Neural cell (in vitro differentiated cells): ENCODE results near the gene PRND. TPM values are rescaled to one million over a fixed set of nuclear protein-coding genes. Genes with fewer than 3 reads are reported as not detected.

Source experiments
- H2AFZ ChIP-seq: fragments of 200-600, 300-800 bp; sonication (generic), shearing (Covaris generic); 2 replicates; pipeline ENCODE4 v1.6.0; 2014; ENCODE audit warnings: low read depth, mild to moderate bottlenecking, antibody characterized with exemption, low read length, moderate library complexity
- H3F3A ChIP-seq: fragments of 200-600 bp; shearing (Covaris generic); 2 replicates; pipeline ENCODE4 v1.6.1; 2016; ENCODE audit warnings: mild to moderate bottlenecking, moderate library complexity, mixed read lengths, antibody characterized with exemption, low read length; ENCODE audit not compliant: insufficient read depth, poor library complexity, severe bottlenecking
- H3K27ac ChIP-seq: fragments of 200-600, 300-800 bp; sonication (generic), shearing (Covaris generic); 2 replicates; pipeline ENCODE4 v1.5.1; 2014; ENCODE audit warnings: mild to moderate bottlenecking, low read length, moderate library complexity
- H3K27me3 ChIP-seq: fragments of 300-800, 200-600 bp; sonication (generic), shearing (Covaris generic); 2 replicates; pipeline ENCODE4 v1.6.0; 2014; ENCODE audit warnings: mild to moderate bottlenecking, low read depth, low read length, moderate library complexity; ENCODE audit not compliant: insufficient read depth
- H3K36me3 ChIP-seq: fragments of 300-800, 200-600 bp; sonication (generic), shearing (Covaris generic); 2 replicates; pipeline ENCODE4 v1.5.1; 2014; ENCODE audit warnings: mild to moderate bottlenecking, antibody characterized with exemption, low read length, moderate library complexity; ENCODE audit not compliant: insufficient read depth
- H3K4me2 ChIP-seq: fragments of 300-800, 200-600 bp; sonication (generic), shearing (Covaris generic); 2 replicates; pipeline ENCODE4 v1.6.0; 2014; ENCODE audit warnings: mild to moderate bottlenecking, low read length
- H3K4me3 ChIP-seq: fragments of 300-800, 200-600 bp; sonication (generic), shearing (Covaris generic); 2 replicates; pipeline ENCODE4 v1.5.1; 2014; ENCODE audit warnings: mild to moderate bottlenecking, low read length, moderate library complexity
- H3K79me2 ChIP-seq: fragments of 200-600 bp; shearing (Covaris generic); replicated peaks from 2 replicates; pipeline ENCODE4 v1.6.0; 2014; ENCODE audit warnings: mild to moderate bottlenecking, low read length, moderate library complexity; ENCODE audit not compliant: insufficient read depth
- H3K9ac ChIP-seq: fragments of 300-800, 200-600 bp; sonication (generic), shearing (Covaris generic); 2 replicates; pipeline ENCODE4 v1.6.1; 2016; ENCODE audit warnings: mild to moderate bottlenecking, low read length, mixed read lengths
- H3K9me2 ChIP-seq: fragments of 200-600 bp; shearing (Covaris generic); 2 replicates; pipeline ENCODE4 v1.6.1; 2016; ENCODE audit warnings: mild to moderate bottlenecking, low read length, mixed read lengths; ENCODE audit not compliant: insufficient read depth
- H3K9me3 ChIP-seq: fragments of 200-600, 300-800 bp; sonication (generic), shearing (Covaris generic); 2 replicates; pipeline ENCODE4 v1.6.1; 2016; ENCODE audit warnings: mild to moderate bottlenecking, mixed run types, low read length, moderate library complexity, mixed read lengths
- H4K20me1 ChIP-seq: fragments of 200-600 bp; shearing (Covaris generic); 2 replicates; pipeline ENCODE4 v1.6.1; 2016; ENCODE audit warnings: mild to moderate bottlenecking, mixed run types; ENCODE audit not compliant: insufficient read depth
- EP300 ChIP-seq: fragments of 450-650 bp; conservative IDR thresholded peaks from 2 replicates; pipeline ENCODE4 v1.6.1; 2014; ENCODE audit warnings: antibody characterized with exemption, mild to moderate bottlenecking, moderate library complexity; ENCODE audit not compliant: poor library complexity, severe bottlenecking
- EZH2 ChIP-seq: fragments of 200-600, 300-800 bp; shearing (Covaris generic), sonication (generic); IDR thresholded peaks from 2 replicates; pipeline ENCODE4 v1.6.1; 2014; ENCODE audit warnings: antibody characterized with exemption, low read length, borderline replicate concordance, mild to moderate bottlenecking; ENCODE audit not compliant: insufficient read depth, poor library complexity, severe bottlenecking
- MXI1 ChIP-seq: fragments of 450-650 bp; conservative IDR thresholded peaks from 2 replicates; pipeline ENCODE4 v1.6.1; 2014; ENCODE audit warnings: antibody characterized with exemption, mild to moderate bottlenecking; ENCODE audit not compliant: poor library complexity, severe bottlenecking
- POLR2AphosphoS5 ChIP-seq: IDR thresholded peaks from 2 replicates; pipeline ENCODE4 v1.6.1; 2012
- RAD21 ChIP-seq: fragments of 450-650 bp; conservative IDR thresholded peaks from 2 replicates; pipeline ENCODE4 v1.6.1; 2014; ENCODE audit warnings: antibody characterized with exemption, mild to moderate bottlenecking, moderate library complexity
- SMC3 ChIP-seq: fragments of 450-650 bp; conservative IDR thresholded peaks from 2 replicates; pipeline ENCODE4 v1.6.1; 2014; ENCODE audit warnings: antibody characterized with exemption, mild to moderate bottlenecking, moderate library complexity; ENCODE audit not compliant: poor library complexity
- TAF1 ChIP-seq: IDR thresholded peaks from 2 replicates; pipeline ENCODE4 v1.6.1; 2012; ENCODE audit warnings: low read depth
- polyA plus RNA-seq: library from polyadenylated mRNA; depleted of rRNA; stranded (reverse); fragments of >200 nt; gene quantifications from 2 replicates; pipeline ENCODE4 v1.2.3, GENCODE V29; 2014
- TF ChIP-seq, protein P1 (sequence below): fragments of 450-650 bp; IDR thresholded peaks from 2 replicates; pipeline ENCODE4 v1.5.1; 2014; ENCODE audit warnings: antibody characterized with exemption, mild to moderate bottlenecking, moderate library complexity; ENCODE audit not compliant: poor library complexity, severe bottlenecking
- TF ChIP-seq, protein P2 (sequence below): IDR thresholded peaks from 2 replicates; pipeline ENCODE4 v1.6.1; 2012; ENCODE audit warnings: borderline replicate concordance

PRND gene
- polyA plus RNA-seq, 1 donor from 2014 or later, result not detected

DNA sequence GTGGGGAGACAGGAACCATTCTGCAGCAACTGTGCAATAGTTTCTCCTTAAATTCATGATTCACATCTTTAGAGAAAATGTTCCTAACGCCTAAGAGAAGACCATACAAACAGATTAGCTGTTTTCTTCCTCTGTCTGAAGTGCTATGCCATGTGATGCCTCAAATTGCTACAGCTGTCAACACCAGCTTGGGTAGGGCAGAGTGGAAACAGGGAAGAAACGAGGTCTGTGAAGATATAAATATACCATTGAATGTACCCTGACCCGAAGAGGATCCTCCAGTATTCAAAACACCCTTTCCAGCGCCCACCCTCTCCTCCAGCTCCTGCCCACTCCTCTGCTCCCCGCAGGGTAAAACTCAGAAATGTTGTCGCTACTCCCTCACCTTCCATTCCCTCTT lies 40.3 kb upstream of the PRND start:
- TF ChIP-seq SMC3, result no peak
- no peak for TF ChIP-seq MXI1
- TF ChIP-seq, protein P1, sequence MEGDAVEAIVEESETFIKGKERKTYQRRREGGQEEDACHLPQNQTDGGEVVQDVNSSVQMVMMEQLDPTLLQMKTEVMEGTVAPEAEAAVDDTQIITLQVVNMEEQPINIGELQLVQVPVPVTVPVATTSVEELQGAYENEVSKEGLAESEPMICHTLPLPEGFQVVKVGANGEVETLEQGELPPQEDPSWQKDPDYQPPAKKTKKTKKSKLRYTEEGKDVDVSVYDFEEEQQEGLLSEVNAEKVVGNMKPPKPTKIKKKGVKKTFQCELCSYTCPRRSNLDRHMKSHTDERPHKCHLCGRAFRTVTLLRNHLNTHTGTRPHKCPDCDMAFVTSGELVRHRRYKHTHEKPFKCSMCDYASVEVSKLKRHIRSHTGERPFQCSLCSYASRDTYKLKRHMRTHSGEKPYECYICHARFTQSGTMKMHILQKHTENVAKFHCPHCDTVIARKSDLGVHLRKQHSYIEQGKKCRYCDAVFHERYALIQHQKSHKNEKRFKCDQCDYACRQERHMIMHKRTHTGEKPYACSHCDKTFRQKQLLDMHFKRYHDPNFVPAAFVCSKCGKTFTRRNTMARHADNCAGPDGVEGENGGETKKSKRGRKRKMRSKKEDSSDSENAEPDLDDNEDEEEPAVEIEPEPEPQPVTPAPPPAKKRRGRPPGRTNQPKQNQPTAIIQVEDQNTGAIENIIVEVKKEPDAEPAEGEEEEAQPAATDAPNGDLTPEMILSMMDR, result no peak
- TF ChIP-seq TAF1, result no peak
- TF ChIP-seq, protein P2, sequence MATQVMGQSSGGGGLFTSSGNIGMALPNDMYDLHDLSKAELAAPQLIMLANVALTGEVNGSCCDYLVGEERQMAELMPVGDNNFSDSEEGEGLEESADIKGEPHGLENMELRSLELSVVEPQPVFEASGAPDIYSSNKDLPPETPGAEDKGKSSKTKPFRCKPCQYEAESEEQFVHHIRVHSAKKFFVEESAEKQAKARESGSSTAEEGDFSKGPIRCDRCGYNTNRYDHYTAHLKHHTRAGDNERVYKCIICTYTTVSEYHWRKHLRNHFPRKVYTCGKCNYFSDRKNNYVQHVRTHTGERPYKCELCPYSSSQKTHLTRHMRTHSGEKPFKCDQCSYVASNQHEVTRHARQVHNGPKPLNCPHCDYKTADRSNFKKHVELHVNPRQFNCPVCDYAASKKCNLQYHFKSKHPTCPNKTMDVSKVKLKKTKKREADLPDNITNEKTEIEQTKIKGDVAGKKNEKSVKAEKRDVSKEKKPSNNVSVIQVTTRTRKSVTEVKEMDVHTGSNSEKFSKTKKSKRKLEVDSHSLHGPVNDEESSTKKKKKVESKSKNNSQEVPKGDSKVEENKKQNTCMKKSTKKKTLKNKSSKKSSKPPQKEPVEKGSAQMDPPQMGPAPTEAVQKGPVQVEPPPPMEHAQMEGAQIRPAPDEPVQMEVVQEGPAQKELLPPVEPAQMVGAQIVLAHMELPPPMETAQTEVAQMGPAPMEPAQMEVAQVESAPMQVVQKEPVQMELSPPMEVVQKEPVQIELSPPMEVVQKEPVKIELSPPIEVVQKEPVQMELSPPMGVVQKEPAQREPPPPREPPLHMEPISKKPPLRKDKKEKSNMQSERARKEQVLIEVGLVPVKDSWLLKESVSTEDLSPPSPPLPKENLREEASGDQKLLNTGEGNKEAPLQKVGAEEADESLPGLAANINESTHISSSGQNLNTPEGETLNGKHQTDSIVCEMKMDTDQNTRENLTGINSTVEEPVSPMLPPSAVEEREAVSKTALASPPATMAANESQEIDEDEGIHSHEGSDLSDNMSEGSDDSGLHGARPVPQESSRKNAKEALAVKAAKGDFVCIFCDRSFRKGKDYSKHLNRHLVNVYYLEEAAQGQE, result no peak
- no peak for TF ChIP-seq RAD21
- no peak for TF ChIP-seq EZH2
- no peak for TF ChIP-seq POLR2AphosphoS5
- no peak for TF ChIP-seq EP300
- Histone ChIP-seq H3K4me3 (no peak overlapping the region), H3K9me3 (no peaks in the 10 kb centered on the region), H3K4me2 (no peak overlapping the region), H3K36me3 (no peaks in the 10 kb centered on the region), H3F3A (no peaks in the 10 kb centered on the region), H4K20me1 (no peaks in the 10 kb centered on the region), H3K27me3 (no peaks in the 10 kb centered on the region), H3K9ac (no peak overlapping the region), H3K9me2 (no peaks in the 10 kb centered on the region), H2AFZ (no peak overlapping the region), H3K27ac (no peak overlapping the region), H3K79me2 (no peaks in the 10 kb centered on the region)

DNA sequence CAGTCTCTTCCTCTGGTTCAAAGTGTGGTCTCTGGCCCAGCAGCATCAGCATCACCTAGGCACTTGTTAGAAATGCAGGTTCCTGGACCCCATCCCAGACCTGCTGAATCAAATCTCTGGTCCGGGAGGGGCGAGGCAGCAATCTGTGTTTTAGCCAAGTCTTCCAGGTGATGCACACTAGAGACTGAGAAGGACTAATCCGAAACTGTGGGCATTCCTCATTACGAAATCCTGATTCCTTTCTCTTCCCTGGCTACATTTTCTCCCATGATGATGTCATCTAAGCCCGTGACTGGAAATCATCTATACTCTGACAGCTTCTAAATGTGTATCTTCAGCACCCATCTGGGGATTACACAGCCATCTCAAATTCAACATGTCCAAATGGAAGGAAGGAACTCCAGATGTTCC lies 39.7 kb upstream of the PRND start:
- Histone ChIP-seq H3K4me3 (no peak overlapping the region), H3F3A (no peaks in the 10 kb centered on the region), H3K27me3 (no peaks in the 10 kb centered on the region), H3K36me3 (no peaks in the 10 kb centered on the region), H3K9ac (no peak overlapping the region), H4K20me1 (no peaks in the 10 kb centered on the region), H3K79me2 (no peaks in the 10 kb centered on the region), H2AFZ (no peak overlapping the region), H3K4me2 (no peak overlapping the region), H3K27ac (no peak overlapping the region), H3K9me3 (no peaks in the 10 kb centered on the region), H3K9me2 (no peaks in the 10 kb centered on the region)
- TF ChIP-seq EZH2 (no peak), POLR2AphosphoS5 (no peak), EP300 (no peak), SMC3 (no peak), RAD21 (no peak), TAF1 (no peak), MXI1 (no peak)
- TF ChIP-seq, protein P2, result no peak
- TF ChIP-seq, protein P1, result no peak
